GM12891 (cell line): ENCODE results near the gene ZNF133.

ENCODE experiments used
- DNase-seq: peaks from one replicate; pipeline ENCODE4 v3.0.0; 2011; ENCODE audit warnings: low spot score; ENCODE audit not compliant: insufficient read length
- FAIRE-seq: peaks from 2 replicates; lab custom pipeline; 2011; peaks lifted over from hg19 to GRCh38; lab: Jason Lieb, UNC
- PAX5 ChIP-seq: IDR thresholded peaks from 2 replicates; pipeline ENCODE4 v1.6.1; 2011; ENCODE audit warnings: low read length, moderate library complexity, mild to moderate bottlenecking; ENCODE audit not compliant: insufficient read depth, severe bottlenecking
- POLR2A ChIP-seq: IDR thresholded peaks from 2 replicates; pipeline ENCODE4 v1.6.1; 2011; ENCODE audit warnings: low read depth, low read length, control low read depth
- POLR2AphosphoS5 ChIP-seq: IDR thresholded peaks from 2 replicates; pipeline ENCODE4 v1.6.1; 2011; ENCODE audit warnings: low read depth, low read length, control low read depth
- POU2F2 ChIP-seq: IDR thresholded peaks from 2 replicates; pipeline ENCODE4 v1.6.1; 2011; ENCODE audit warnings: low read depth, mild to moderate bottlenecking, control low read depth, low read length, moderate library complexity
- SPI1 ChIP-seq: IDR thresholded peaks from 2 replicates; pipeline ENCODE4 v1.6.1; 2011; ENCODE audit warnings: low read depth, low read length, control low read depth
- TAF1 ChIP-seq: IDR thresholded peaks from 2 replicates; pipeline ENCODE4 v1.6.1; 2011; ENCODE audit warnings: low read depth, low read length, control low read depth

The ZNF133 gene

DNA sequence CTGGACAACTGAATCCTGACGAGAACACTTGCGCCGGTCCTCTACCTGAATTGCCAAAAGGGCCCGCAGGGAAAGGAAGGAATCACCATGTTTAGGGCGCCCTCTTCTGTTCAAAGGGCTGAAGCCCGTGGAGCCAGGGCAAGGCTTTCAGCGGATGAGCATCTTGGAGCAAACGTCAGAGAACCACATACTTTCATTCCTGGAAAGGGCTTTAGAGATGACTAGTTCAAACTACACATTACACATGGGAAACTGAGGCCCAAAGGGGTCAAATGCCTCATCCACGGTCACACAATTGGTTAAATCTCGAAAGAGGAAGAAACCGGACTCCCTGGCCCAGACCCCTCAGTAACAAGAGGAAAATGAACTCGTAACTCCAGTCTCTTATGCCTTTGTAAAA, 11.5 kb upstream of the ZNF133 start:
- DNase-seq (peak; percentile 24), FAIRE-seq (peak; percentile 80)
- no peak for TF ChIP-seq SPI1
- no peak for TF ChIP-seq POU2F2
- TF ChIP-seq POLR2AphosphoS5, result no peak
- TF ChIP-seq TAF1, result no peak
- TF ChIP-seq PAX5, result no peak
- TF ChIP-seq POLR2A, result no peak

DNA sequence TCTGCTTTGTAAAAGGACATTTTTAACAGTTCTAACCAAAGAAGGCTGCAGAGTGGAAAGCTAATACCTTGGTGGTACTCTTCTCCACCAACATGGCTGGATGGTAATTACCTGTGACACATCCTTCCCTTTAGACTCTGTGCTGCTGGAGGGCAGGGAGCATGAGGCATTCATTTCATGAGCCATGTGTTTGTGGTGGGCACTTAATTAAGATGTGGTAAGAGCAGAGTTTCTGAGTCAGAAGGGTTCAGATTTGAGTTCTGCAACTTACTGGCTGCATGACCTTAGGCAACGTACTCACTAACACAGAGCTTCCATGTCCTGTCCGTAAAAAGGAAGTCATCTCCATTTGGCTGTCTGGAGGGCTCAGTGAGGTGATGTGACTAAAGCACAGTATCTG, 9.1 kb upstream of the ZNF133 start:
- FAIRE-seq, result no peak
- DNase-seq, result no peak
- TF ChIP-seq SPI1 (0 out of 2 replicates have a peak, but pooled peaks have one; percentile 5), POLR2AphosphoS5 (no peak), POLR2A (no peak), POU2F2 (no peak)

DNA sequence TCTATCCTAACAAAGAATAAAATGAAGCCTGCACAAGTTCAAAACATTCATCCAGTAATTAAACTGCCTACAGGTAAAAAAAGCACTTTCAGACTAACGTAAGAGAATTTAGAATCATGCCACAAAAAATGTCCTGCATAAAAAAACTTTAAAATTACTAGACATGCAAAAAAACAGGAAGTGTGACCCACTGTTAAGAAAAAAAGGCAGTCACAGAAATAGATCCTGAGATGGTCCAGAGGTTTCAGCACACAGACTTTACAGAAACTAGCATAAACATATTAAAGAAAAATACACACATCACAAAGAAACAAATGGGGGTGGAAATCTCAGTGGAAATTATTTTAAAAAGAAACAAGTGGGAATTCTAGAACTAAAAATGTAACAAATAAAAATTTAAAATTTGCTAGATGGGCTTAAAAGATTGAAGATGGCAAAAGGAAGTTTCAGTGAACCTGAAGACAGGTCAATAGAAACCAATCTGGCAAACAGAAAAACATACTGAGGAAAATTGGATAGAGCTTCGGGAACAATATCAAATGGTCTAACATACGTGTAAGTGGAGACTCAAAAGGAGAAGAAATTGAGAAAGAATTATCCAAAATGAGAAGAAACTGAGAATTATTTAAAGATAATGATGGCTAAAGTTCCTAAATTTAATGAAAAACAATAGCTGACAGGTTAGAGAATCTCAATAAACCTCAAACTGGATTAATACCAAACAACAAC, 3.4 kb upstream of the ZNF133 start:
- FAIRE-seq (no peak), DNase-seq (no peak)
- TF ChIP-seq TAF1 (no peak), SPI1 (peak; percentile 82)

DNA sequence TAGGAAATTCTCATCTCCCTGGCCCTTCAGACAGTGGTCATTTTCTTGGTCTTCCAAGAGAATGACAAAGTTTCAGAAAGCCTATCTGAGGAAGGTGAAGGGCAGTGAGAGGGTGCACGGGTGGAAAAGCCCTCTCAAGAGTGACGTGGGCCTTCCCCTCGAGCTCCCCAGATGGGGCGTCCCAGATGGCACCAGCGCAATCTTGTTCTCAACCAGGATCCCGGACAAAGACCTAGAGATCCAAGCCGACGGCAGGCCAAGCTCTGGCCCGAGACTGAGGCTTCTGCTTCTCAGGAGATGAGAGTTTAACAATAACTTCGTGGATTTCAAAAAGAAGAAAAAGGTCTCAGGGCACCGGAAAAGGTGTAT, 797 bp upstream of the ZNF133 start:
- FAIRE-seq (no peak), DNase-seq (no peak)
- TF ChIP-seq POLR2A (no peak), PAX5 (no peak), TAF1 (no peak), SPI1 (no peak), POLR2AphosphoS5 (no peak)

DNA sequence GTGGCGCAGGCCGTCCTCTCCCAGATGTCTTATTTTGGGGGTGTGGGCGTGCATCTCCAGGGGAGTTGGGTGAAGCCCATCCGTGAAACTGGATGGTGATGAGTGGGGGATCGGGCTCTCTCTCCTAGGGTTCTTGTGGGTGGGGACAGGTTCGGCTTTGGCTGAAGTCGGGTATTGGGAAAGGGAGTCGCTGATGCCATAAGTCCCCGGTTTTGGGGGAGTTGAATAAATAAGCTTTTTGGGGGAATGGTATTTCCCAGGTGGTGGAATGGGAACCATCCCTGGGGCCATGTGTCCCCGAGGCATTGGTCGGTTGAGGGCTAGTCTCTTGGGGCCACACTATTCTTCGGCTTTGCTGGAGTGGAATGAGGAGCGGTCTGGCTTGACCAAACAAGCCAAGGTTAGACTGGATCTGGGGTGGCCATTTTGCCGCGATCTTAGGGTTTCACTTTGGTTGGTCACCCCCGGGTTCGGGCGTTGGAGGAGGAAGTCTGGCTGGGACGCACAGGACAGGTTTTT, 481 bp downstream of the ZNF133 start:
- FAIRE-seq (peak; percentile 41), DNase-seq (peak; percentile 5)
- TF ChIP-seq POLR2A, result no peak
- TF ChIP-seq POLR2AphosphoS5, result no peak
- no peak for TF ChIP-seq SPI1
- TF ChIP-seq TAF1, result no peak
- TF ChIP-seq POU2F2, result no peak
- TF ChIP-seq PAX5, result no peak

DNA sequence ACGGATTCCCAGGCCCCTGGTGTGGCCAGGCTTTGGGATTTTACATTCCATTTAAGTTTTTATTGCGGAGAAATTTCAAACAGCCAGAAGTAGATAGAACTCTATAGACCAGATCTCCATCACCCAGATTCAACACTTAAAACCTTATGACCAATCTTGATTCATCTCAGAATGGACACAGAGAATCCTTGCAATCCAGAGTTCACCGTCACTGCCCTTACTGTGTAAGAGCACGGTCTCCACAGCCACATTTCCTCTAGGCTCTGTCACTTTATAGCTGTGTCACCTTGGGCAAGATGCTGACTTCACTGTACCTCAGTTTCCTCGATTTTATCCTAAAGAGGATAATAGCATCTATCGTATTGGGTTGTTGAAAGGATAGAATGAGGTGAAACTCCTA, 979 bp downstream of the ZNF133 start:
- TF ChIP-seq POLR2A, result no peak
- no peak for TF ChIP-seq PAX5
- TF ChIP-seq POU2F2, result no peak
- no peak for TF ChIP-seq SPI1
- TF ChIP-seq POLR2AphosphoS5, result no peak
- no peak for TF ChIP-seq TAF1
- DNase-seq (no peak), FAIRE-seq (no peak)

DNA sequence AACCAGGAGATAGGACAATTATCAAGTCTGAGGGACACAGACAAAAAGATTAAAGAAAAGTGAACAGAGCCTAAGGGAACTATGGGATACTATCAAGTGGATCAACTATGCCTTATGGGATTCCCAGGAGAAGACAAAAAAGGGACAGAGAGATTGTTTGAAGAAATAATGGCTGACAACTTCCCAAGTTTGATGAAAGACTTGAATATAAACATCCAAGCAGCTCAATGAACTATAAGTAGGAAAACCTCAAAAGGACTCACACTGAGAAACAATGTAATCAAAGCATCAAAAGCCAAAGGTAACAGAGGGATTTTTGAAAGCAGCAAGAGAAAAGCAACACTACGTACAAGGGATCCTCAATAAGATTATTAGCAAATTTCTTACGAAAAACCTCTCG, 11.0 kb downstream of the ZNF133 start:
- DNase-seq, result no peak
- FAIRE-seq, result no peak
- TF ChIP-seq PAX5 (no peak), SPI1 (no peak), POU2F2 (no peak), TAF1 (no peak), POLR2A (no peak), POLR2AphosphoS5 (no peak)

DNA sequence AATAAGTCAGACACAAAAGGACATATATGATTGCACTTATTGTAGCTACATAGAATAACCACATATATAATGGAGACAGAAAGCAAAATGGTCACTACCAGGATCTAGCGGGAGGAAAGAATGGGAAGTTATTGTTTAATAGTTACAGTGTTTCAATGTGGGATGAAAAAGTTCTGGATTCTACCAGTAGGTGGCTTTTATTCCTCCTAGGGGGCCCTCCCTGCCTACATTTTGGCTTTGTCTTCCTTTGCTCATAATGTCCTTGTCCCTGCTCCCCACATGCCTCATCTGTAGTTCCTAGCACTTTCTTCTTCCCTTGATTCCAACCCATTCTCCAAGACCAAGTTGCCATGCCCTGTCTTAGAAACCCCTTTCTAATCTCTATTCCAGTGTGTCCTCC, 16.3 kb downstream of the ZNF133 start:
- no peak for DNase-seq
- TF ChIP-seq TAF1 (no peak), PAX5 (no peak), SPI1 (no peak), POLR2A (no peak), POU2F2 (no peak), POLR2AphosphoS5 (no peak)
- no peak for FAIRE-seq

DNA sequence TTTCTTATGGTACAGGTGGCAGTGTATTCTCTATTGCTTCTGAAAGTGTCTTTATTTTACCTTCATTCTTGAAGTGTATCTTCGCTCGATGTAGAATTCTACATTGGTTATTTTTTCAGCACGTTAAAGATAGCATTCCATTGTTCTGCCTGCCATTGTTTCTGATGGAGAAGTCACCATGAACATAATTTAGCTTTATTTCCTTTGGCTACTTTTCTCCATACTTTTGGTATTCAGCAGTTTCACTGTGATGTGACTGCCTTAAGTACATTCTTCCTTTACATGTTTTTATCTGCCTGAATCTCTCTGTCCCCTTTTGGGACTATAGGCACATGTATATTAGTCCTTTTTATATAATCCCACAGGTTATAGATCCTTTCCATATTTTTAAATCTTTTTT, 19.0 kb downstream of the ZNF133 start:
- FAIRE-seq (peak; percentile 41), DNase-seq (no peak)
- TF ChIP-seq TAF1, result no peak
- TF ChIP-seq POU2F2, result no peak
- no peak for TF ChIP-seq PAX5
- TF ChIP-seq POLR2A, result no peak
- TF ChIP-seq SPI1, result no peak
- no peak for TF ChIP-seq POLR2AphosphoS5

DNA sequence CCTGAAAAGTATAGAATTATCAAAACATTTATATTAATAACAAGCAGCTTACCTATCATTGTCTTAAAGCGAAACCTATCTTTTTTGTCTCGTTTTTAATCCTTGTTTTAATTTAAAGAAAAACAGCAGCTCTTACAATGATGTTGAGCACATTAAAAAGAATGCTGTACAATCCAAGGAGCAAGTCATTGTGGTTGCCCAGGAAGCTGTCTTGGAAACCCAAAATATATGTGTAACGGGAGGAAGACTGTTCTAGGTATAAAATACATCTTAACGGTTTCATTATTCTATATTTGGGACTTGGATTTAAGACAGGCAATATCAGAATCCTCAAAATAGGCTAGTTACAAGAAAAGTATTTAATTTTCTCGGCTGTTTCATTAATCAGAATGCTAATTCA, 21.7 kb downstream of the ZNF133 start:
- DNase-seq, result no peak
- no peak for FAIRE-seq
- TF ChIP-seq SPI1, result no peak
- TF ChIP-seq POLR2A, result no peak
- no peak for TF ChIP-seq PAX5
- TF ChIP-seq POLR2AphosphoS5, result no peak
- no peak for TF ChIP-seq POU2F2
- no peak for TF ChIP-seq TAF1
